ENCODE results near the gene MDFI.

MDFI gene

GRCh38 chr6:41690541-41691330 lies 52.5 kb downstream of the MDFI start:
- FAIRE-seq = no peak

GRCh38 chr6:41691426-41692079 lies 53.3 kb downstream of the MDFI start:
- no peak for FAIRE-seq

DNA sequence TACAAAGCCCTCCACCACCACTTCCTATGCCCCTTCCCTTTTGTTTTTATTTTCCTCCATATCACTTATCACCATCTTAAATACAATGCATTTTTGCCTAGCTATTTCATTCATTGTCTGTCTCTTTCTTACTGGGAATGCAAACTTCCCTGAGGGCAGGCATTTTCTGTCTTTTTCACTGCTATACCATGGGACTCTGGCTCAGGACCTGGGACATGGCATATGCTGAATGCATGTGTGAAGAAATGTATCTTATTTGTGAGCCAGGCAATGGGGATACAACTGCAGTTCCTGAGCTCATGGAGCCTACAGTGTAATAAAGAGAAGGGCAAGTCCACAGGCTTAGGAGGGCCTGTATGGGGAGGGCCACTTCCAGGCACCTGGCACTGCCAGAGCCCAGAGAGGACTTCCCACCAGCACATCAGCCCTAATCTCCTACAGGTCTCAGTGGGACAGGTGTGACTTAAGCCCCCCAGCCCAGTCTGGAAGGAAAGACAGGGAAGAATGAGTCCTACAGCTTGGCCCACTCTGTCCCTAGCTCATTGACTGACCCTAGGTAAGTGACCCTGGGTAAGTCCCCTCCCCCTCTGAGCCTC lies 53.9 kb downstream of the MDFI start:
- FAIRE-seq = no peak

DNA sequence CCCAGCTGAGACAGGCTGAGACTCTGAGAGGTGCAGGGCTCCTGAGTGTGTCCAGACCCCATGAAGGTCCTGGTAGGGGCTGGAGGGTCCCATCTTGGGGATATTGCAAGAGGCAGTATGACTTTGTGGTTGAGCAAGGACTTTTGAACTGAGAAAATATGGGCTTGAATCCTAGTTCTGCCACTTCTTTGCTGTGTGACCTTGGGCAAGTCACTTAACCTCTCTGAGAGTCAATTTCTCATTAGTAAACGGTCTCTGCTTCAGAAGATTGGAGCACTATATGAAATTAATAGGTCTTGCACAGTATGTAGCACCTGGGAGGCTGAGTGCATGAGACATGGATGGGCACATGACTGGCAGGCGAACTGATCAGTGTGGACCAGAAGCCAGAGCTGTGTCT lies 54.5 kb downstream of the MDFI start:
- FAIRE-seq = no peak

GRCh38 chr6:41693281-41694240 lies 55.3 kb downstream of the MDFI start:
- no peak for FAIRE-seq

DNA sequence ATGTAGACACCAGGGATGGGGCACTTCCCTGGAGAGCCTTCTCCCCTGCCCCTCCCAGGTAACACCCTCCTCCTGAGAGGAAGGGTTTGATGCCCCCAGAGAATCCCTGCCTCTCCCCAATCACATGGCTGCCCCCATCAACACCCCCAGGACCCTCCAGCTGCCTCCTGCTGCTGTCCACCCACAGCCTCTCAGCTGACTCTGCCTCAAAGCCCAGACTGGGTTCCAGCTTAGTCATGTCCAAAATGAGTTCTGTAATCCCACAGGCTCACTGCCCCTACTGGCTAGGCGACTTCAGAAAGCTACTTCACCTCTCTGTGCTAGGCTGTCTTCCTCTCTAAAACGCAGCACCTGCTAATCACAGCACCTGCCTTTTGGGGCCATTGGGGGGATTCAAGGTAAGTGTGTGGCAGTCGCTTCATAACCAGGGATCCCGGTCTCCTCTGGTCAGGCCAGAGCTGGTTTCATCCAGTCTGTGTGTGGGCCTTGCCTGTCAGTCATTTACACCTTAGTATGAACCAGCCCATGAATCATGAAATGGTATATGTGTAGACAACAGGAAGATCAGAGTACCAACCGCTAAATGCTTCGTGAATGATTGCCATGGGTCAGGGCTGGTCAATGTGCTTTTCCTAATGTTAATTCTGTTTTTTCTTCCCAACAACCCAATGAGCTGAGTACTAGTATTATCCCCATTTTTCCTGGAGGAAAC lies 56.7 kb downstream of the MDFI start:
- FAIRE-seq = no peak

DNA sequence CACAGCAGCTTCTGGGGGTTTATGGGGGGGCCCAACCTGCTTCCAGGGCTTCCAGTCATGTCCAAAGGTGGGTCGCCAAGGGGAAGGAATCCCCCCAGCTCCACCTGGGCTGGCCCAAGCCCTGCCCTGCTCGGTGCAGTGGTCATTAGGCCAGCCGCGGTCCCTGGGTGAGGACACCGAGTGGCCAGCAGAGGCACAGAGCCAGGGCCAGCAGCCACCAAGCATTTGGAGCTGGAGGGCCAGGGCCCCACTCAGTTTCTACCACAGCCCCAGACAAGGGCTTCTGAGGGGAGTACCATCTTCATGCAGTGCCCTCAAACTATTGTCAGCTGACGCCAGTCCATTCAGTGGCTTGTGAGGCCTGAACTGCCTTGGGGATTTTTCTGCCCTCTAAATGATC lies 57.6 kb downstream of the MDFI start:
- no peak for FAIRE-seq

DNA sequence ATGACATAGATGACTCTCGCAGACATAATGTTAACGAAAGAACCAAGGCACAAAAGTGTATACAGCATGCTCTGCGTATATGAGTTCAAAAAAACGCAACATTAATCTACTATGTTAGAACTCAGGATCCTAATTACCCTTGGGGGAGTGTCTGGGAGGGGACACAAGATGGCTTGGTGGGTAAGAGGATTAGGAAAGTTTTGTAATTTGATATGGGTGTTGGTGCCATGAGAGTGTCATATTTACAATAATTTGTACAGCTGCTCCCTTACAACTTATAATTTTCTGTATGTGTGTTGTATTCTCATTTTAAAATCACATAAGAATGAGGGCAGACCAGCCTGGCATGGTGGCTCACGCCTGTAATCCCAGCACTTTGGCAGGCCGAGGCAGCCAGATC lies 58.5 kb downstream of the MDFI start:
- FAIRE-seq = no peak

DNA sequence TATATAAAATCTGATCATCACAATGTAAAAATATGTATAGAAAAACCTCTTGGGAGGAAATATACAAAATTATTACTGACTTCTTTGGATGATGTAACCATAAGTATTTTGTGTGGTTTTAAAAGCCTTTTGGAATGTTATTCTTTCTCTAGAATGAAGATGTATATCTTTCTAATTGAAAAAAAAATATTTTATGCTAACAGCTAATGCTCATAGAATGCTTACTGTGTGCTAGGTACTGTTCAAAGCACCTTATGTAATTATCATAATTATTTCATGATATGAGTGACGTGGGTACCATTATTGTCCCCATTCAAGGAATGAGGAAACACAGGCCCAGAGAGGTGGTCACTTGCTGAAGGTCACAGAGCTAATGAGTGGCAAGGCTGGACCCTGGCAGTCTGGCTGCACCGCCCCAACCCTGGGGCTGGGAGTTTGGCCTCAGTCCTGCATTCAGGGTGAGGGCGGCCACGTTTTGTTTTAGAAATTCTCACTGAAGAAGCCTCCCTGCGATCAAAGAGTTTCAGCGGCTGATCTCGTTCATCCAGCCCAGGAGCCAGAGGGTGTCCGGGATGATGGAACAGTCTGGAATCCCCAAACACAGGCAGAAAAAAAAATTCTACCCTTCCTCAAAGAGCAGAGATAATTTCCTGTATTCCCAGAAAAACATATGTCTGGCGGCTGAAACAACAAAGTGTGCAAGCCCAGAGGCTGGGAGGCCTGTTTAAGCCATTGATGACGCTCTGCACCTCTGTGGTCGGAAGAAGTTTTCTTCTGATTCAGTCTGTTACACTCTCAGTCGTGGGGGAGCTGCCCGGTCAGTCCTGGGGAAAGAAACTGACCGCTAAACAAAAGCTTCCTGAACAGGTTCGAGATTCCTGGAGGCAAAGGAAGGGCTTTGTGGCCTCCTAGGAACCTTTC lies 59.9 kb downstream of the MDFI start:
- FAIRE-seq = no peak

DNA sequence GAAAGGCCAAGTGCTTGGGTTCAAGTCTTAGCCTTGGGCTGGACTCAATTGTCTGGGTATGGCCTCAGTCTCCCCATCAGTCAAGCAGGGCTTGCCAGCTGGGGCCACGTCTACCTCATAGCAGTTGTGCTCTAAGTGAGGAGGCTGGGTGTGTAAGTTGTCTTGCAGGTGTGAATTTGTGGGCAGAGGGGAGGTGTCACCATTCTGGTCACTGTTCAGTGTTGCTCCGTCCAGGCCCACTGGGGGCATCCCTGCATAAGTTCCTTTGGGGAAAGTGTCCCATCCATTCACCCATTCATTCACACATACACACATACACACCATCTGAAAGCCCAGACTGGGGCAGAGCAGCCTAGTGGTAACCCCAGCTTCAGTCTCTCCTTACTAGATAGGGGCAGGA lies 60.8 kb downstream of the MDFI start:
- FAIRE-seq = no peak

DNA sequence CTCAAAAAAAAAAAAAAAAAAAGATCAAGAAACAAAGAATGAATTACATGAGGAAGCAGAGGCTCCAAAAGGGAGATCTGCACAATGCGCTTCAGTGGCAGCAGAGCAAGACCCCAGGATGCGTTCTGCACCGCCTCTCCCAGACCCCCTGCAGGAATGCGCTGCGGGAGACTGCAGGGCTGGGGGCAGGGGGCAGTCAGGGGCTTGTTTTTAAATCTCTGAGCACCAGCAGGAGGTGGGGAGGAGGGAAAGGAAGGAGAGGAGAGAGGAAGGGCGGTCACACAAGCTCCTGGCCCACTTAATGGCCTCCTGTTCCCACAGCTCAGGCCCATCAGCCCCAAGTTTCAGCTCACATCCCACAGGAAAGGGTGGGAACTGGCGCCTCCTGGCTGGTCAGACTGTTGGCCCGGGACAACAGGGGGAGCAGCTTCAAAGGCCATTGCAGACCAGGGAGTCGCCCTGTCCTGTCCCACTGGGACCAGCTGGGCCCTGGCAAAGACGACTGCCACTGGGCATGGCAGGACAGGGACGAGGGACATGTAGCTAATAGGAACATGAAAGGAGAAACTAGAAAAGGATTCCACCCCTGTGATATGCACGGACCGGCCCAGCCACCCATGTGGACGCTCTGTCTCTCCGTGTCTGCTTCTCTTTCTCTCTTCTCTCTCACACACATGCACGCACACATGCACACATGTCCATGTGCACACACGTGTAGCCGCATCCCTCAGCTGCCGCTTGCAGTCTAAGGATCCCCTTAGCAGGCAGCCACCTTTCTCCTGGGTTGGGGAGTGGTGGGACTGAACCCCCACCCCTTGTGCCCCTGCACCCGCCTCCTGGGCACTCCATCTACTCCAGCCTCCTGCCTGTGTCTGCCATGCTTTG lies 62.4 kb downstream of the MDFI start:
- FAIRE-seq = no peak

DNA sequence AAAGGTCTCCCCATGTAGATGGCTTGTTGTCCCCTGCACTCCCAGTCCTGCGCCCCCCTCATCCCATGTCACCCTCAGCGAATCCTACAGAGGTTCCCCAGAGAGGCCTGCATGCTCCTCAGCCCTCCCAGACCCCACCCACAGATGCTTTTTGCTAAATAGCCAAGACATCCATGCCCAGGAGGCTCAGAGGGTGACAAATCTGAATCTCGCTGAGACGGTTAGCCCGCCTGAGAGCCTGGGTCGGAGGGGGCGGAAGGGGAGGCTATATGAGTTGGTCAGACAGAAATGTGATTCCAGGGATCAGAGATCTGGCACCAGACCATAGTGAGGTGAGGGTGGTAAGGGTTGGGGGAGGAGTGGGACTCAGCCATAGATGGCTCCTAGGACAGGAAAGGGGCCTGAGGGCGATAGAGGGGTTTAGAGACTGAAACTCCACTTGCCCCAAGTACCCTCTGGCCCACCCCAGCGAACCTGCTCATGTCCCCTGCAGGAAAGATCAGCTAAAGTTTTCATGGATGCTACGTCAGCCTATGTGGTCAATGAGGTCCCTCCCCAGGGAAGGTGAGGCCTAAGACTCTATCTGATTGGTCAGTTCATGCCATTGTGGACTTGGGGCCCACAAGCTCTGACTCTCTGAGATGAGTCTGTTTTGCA lies 63.9 kb downstream of the MDFI start:
- FAIRE-seq = no peak

- no peak for FAIRE-seq
Measured at GRCh38 chr6:41702771-41703494, 64.7 kb downstream of the MDFI start.
